ENCODE data around the gene PRLHR.
A peak's percentile ranks its signal among the peaks of the same experiment; 100 is the strongest.

The PRLHR gene

GRCh38 chr10:118605694-118606093, 10.2 kb upstream of the PRLHR start:
- CTCF ChIA-PET = no interaction called here
- peaks cover 0 to 33% (median 4%) of the 10 kb centered on the region in 5 experiments for H3K27me3 ChIP-seq (replicated peaks in 2 of 5; ENCODE audit: control insufficient read depth in 4 of 5, insufficient read depth in 5 of 5, low read length in 4 of 5)
- peaks cover 0 to 20% (median 8%) of the 10 kb centered on the region in 5 experiments for H3K9me3 ChIP-seq (ENCODE audit: control extremely low read depth in 1 of 5, control insufficient read depth in 4 of 5, insufficient read depth in 2 of 5, low read depth in 1 of 5, low read length in 4 of 5)
- no peak overlapping the region for H3K4me3 ChIP-seq (ENCODE audit: control insufficient read depth in 1 of 7, extremely low read depth in 1 of 7, insufficient read depth in 4 of 7, low read depth in 2 of 7, low read length in 6 of 7)
- POLR2A ChIA-PET = no interaction called here
- H3K36me3 ChIP-seq (ENCODE audit: control insufficient read depth in 4 of 4, insufficient read depth in 4 of 4, low read length in 3 of 4) = no peaks in the 10 kb centered on the region
- WGBS (ENCODE audit: insufficient coverage) = 100% methylated on average over 2 of the region's 10 CpGs
- H3K27ac ChIP-seq (ENCODE audit: insufficient read depth in 1 of 2, low read depth in 1 of 2, low read length in 2 of 2, poor library complexity in 1 of 2, severe bottlenecking in 2 of 2) = no peak overlapping the region
- no peak for DNase-seq
- H3K4me1 ChIP-seq (ENCODE audit: control extremely low read depth in 1 of 4, control insufficient read depth in 4 of 4, insufficient read depth in 4 of 4, low read length in 3 of 4) = no peaks in the 10 kb centered on the region

GRCh38 chr10:118596426-118597124, 1.1 kb upstream of the PRLHR start:
- H3K9me3 ChIP-seq (ENCODE audit: control extremely low read depth in 1 of 5, control insufficient read depth in 4 of 5, insufficient read depth in 2 of 5, low read depth in 1 of 5, low read length in 4 of 5) = peaks cover 0 to 11% (median 4%) of the 10 kb centered on the region in 5 experiments
- ChIA-PET CTCF (interaction anchor here (1.0 to 1.9 kb wide), 2 partner anchors 11 to 28 kb away, joined by 3 to 5 read pairs; no protein-coding TSS in a partner anchor), POLR2A (no interaction called here)
- H3K27me3 ChIP-seq (replicated peaks in 2 of 5; ENCODE audit: control insufficient read depth in 4 of 5, insufficient read depth in 5 of 5, low read length in 4 of 5) = peaks cover 21 to 83% (median 40%) of the 10 kb centered on the region in 5 experiments
- H3K4me1 ChIP-seq (ENCODE audit: control extremely low read depth in 1 of 4, control insufficient read depth in 4 of 4, insufficient read depth in 4 of 4, low read length in 3 of 4) = peaks cover 0 to 3% (median 0%) of the 10 kb centered on the region in 4 experiments
- H3K27ac ChIP-seq (ENCODE audit: insufficient read depth in 1 of 2, low read depth in 1 of 2, low read length in 2 of 2, poor library complexity in 1 of 2, severe bottlenecking in 2 of 2) = no peak overlapping the region
- WGBS (ENCODE audit: insufficient coverage) = 5% methylated on average over 15 of the region's 16 CpGs
- H3K36me3 ChIP-seq (ENCODE audit: control insufficient read depth in 4 of 4, insufficient read depth in 4 of 4, low read length in 3 of 4) = no peaks in the 10 kb centered on the region
- H3K4me3 ChIP-seq (ENCODE audit: control insufficient read depth in 1 of 7, extremely low read depth in 1 of 7, insufficient read depth in 4 of 7, low read depth in 2 of 7, low read length in 6 of 7) = no peak overlapping the region
- DNase-seq = no peak

GRCh38 chr10:118595064-118595420, 406 bp downstream of the PRLHR start:
- Histone ChIP-seq H3K9me3 (ENCODE audit: control extremely low read depth in 1 of 5, control insufficient read depth in 4 of 5, insufficient read depth in 2 of 5, low read depth in 1 of 5, low read length in 4 of 5) (peaks cover 0 to 11% (median 4%) of the 10 kb centered on the region in 5 experiments), H3K36me3 (ENCODE audit: control insufficient read depth in 4 of 4, insufficient read depth in 4 of 4, low read length in 3 of 4) (no peaks in the 10 kb centered on the region), H3K27me3 (replicated peaks in 2 of 5; ENCODE audit: control insufficient read depth in 4 of 5, insufficient read depth in 5 of 5, low read length in 4 of 5) (peaks cover 22 to 87% (median 42%) of the 10 kb centered on the region in 5 experiments), H3K27ac (ENCODE audit: insufficient read depth in 1 of 2, low read depth in 1 of 2, low read length in 2 of 2, poor library complexity in 1 of 2, severe bottlenecking in 2 of 2) (no peak overlapping the region), H3K4me3 (ENCODE audit: control insufficient read depth in 1 of 7, extremely low read depth in 1 of 7, insufficient read depth in 4 of 7, low read depth in 2 of 7, low read length in 6 of 7) (no peak overlapping the region), H3K4me1 (ENCODE audit: control extremely low read depth in 1 of 4, control insufficient read depth in 4 of 4, insufficient read depth in 4 of 4, low read length in 3 of 4) (peaks cover 0 to 3% (median 0%) of the 10 kb centered on the region in 4 experiments)
- POLR2A ChIA-PET = no interaction called here
- DNase-seq = no peak
- 16% methylated on average over 22 of the region's 22 CpGs for WGBS (ENCODE audit: insufficient coverage)
- CTCF ChIA-PET = interaction anchor here (1.2 to 2.0 kb wide), 2 partner anchors 125 to 203 kb away, joined by 4 to 6 read pairs; no protein-coding TSS in a partner anchor

- Histone ChIP-seq H3K27me3 (replicated peaks in 2 of 5; ENCODE audit: control insufficient read depth in 4 of 5, insufficient read depth in 5 of 5, low read length in 4 of 5) (peaks cover 23 to 89% (median 44%) of the 10 kb centered on the region in 5 experiments), H3K36me3 (ENCODE audit: control insufficient read depth in 4 of 4, insufficient read depth in 4 of 4, low read length in 3 of 4) (no peaks in the 10 kb centered on the region), H3K4me1 (ENCODE audit: control extremely low read depth in 1 of 4, control insufficient read depth in 4 of 4, insufficient read depth in 4 of 4, low read length in 3 of 4) (peaks cover 0 to 3% (median 0%) of the 10 kb centered on the region in 4 experiments), H3K27ac (ENCODE audit: insufficient read depth in 1 of 2, low read depth in 1 of 2, low read length in 2 of 2, poor library complexity in 1 of 2, severe bottlenecking in 2 of 2) (no peak overlapping the region), H3K4me3 (ENCODE audit: control insufficient read depth in 1 of 7, extremely low read depth in 1 of 7, insufficient read depth in 4 of 7, low read depth in 2 of 7, low read length in 6 of 7) (no peak overlapping the region), H3K9me3 (ENCODE audit: control extremely low read depth in 1 of 5, control insufficient read depth in 4 of 5, insufficient read depth in 2 of 5, low read depth in 1 of 5, low read length in 4 of 5) (peaks cover 0 to 11% (median 4%) of the 10 kb centered on the region in 5 experiments)
- ChIA-PET POLR2A (no interaction called here), CTCF (interaction anchor here (1.1 to 2.0 kb wide), 3 partner anchors 125 to 204 kb away, joined by 3 to 6 read pairs (median 4); no protein-coding TSS in a partner anchor)
- WGBS (ENCODE audit: insufficient coverage) = 12% methylated on average over 70 of the region's 70 CpGs
- DNase-seq = peak; percentile 57 to 75 (median 72)
These were observed 920 bp downstream of the PRLHR start for GRCh38 chr10:118594392-118595063.

GRCh38 chr10:118592675-118593330, 2.6 kb downstream of the PRLHR start:
- H3K27ac ChIP-seq (ENCODE audit: insufficient read depth in 1 of 2, low read depth in 1 of 2, low read length in 2 of 2, poor library complexity in 1 of 2, severe bottlenecking in 2 of 2) = no peak overlapping the region
- peaks cover 23 to 81% (median 43%) of the 10 kb centered on the region in 5 experiments for H3K27me3 ChIP-seq (replicated peaks in 2 of 5; ENCODE audit: control insufficient read depth in 4 of 5, insufficient read depth in 5 of 5, low read length in 4 of 5)
- ChIA-PET CTCF (interaction anchor here (0.6 to 1.4 kb wide), 3 partner anchors 14 to 124 kb away, joined by 3 to 4 read pairs (median 3); no protein-coding TSS in a partner anchor), POLR2A (no interaction called here)
- no peak overlapping the region for H3K4me3 ChIP-seq (ENCODE audit: control insufficient read depth in 1 of 7, extremely low read depth in 1 of 7, insufficient read depth in 4 of 7, low read depth in 2 of 7, low read length in 6 of 7)
- WGBS (ENCODE audit: insufficient coverage) = 93% methylated on average over 2 of the region's 2 CpGs
- H3K4me1 ChIP-seq (ENCODE audit: control extremely low read depth in 1 of 4, control insufficient read depth in 4 of 4, insufficient read depth in 4 of 4, low read length in 3 of 4) = peaks cover 0 to 3% (median 0%) of the 10 kb centered on the region in 4 experiments
- peaks cover 0 to 11% (median 4%) of the 10 kb centered on the region in 5 experiments for H3K9me3 ChIP-seq (ENCODE audit: control extremely low read depth in 1 of 5, control insufficient read depth in 4 of 5, insufficient read depth in 2 of 5, low read depth in 1 of 5, low read length in 4 of 5)
- no peaks in the 10 kb centered on the region for H3K36me3 ChIP-seq (ENCODE audit: control insufficient read depth in 4 of 4, insufficient read depth in 4 of 4, low read length in 3 of 4)
- DNase-seq = no peak

- ChIA-PET POLR2A (no interaction called here), CTCF (interaction anchor here (0.6 to 1.5 kb wide), 2 partner anchors 21 to 210 kb away, joined by 3 read pairs; no protein-coding TSS in a partner anchor)
- Histone ChIP-seq H3K27me3 (replicated peaks in 2 of 5; ENCODE audit: control insufficient read depth in 4 of 5, insufficient read depth in 5 of 5, low read length in 4 of 5) (peaks cover 18 to 73% (median 31%) of the 10 kb centered on the region in 5 experiments), H3K27ac (ENCODE audit: insufficient read depth in 1 of 2, low read depth in 1 of 2, low read length in 2 of 2, poor library complexity in 1 of 2, severe bottlenecking in 2 of 2) (no peak overlapping the region), H3K4me3 (ENCODE audit: control insufficient read depth in 1 of 7, extremely low read depth in 1 of 7, insufficient read depth in 4 of 7, low read depth in 2 of 7, low read length in 6 of 7) (no peak overlapping the region), H3K9me3 (ENCODE audit: control extremely low read depth in 1 of 5, control insufficient read depth in 4 of 5, insufficient read depth in 2 of 5, low read depth in 1 of 5, low read length in 4 of 5) (peaks cover 0 to 9% (median 4%) of the 10 kb centered on the region in 5 experiments), H3K4me1 (ENCODE audit: control extremely low read depth in 1 of 4, control insufficient read depth in 4 of 4, insufficient read depth in 4 of 4, low read length in 3 of 4) (peaks cover 0 to 3% (median 0%) of the 10 kb centered on the region in 4 experiments), H3K36me3 (ENCODE audit: control insufficient read depth in 4 of 4, insufficient read depth in 4 of 4, low read length in 3 of 4) (no peaks in the 10 kb centered on the region)
- DNase-seq = peak in 1 of 3 donors; percentile 6
- WGBS (ENCODE audit: insufficient coverage) = no CpG with 5 or more reads among the region's 2 CpGs
These were observed 5.1 kb downstream of the PRLHR start for GRCh38 chr10:118590334-118590733.
